OCI-LY7 (cell line): ENCODE results near the gene G3BP2. TPM values are rescaled to one million over a fixed set of nuclear protein-coding genes. Genes with fewer than 3 reads are reported as not detected.
A peak's percentile ranks its signal among the peaks of the same experiment; 100 is the strongest.

Experiments
- BruUV-seq: library from RNA; stranded (reverse); fragments of 400-500 nt; replicated peaks from 2 replicates; lab custom pipeline; 2021; lab: Mats Ljungman, UMichigan
- CTCF ChIA-PET: fragments of 300-600 bp; sonication (Branson Sonifier 250); formaldehyde crosslinking; loops from one replicate; lab custom pipeline; 2022; ENCODE audit warnings: antibody characterized with exemption; ENCODE audit not compliant: unreplicated experiment; lab: Charles Lee
- POLR2A ChIA-PET: fragments of 300-600 bp; sonication (Branson Sonifier 250); formaldehyde crosslinking; loops from one replicate; lab custom pipeline; 2022; ENCODE audit warnings: antibody characterized with exemption; lab: Charles Lee
- DNase-seq: peaks from one replicate; pipeline ENCODE4 v3.0.0-alpha.2; 2015; ENCODE audit warnings: low spot score
- H2AFZ ChIP-seq: fragments of 200-600 bp; sonication (generic), shearing (Covaris generic); 2 replicates; pipeline ENCODE4 v1.6.1; 2014; ENCODE audit warnings: mild to moderate bottlenecking, antibody characterized with exemption, low read length, moderate library complexity
- H3K27ac ChIP-seq: fragments of 200-600 bp; sonication (generic); 2 replicates; pipeline ENCODE4 v1.5.1; 2014; ENCODE audit warnings: mixed run types, low read depth, mild to moderate bottlenecking, moderate library complexity, low read length, inconsistent platforms; ENCODE audit not compliant: poor library complexity, severe bottlenecking
- H3K36me3 ChIP-seq: fragments of 200-600 bp; sonication (generic); 2 replicates; pipeline ENCODE4 v1.6.1; 2014; ENCODE audit warnings: mild to moderate bottlenecking, antibody characterized with exemption, low read length, moderate library complexity, mixed read lengths; ENCODE audit not compliant: insufficient read depth
- H3K4me1 ChIP-seq: fragments of 200-600 bp; sonication (generic); 2 replicates; pipeline ENCODE4 v1.5.1; 2014; ENCODE audit warnings: mild to moderate bottlenecking, low read length; ENCODE audit not compliant: insufficient read depth, poor library complexity, severe bottlenecking
- H3K4me2 ChIP-seq: fragments of 200-600 bp; sonication (generic); 2 replicates; pipeline ENCODE4 v1.6.1; 2014; ENCODE audit warnings: mild to moderate bottlenecking, low read length
- H3K4me3 ChIP-seq: fragments of 200-600 bp; sonication (generic); 2 replicates; pipeline ENCODE4 v1.5.1; 2014; ENCODE audit warnings: mild to moderate bottlenecking, low read depth, low read length; ENCODE audit not compliant: poor library complexity, severe bottlenecking
- H3K79me2 ChIP-seq: fragments of 200-600 bp; sonication (generic); 2 replicates; pipeline ENCODE4 v1.6.1; 2016; ENCODE audit warnings: low read depth, mild to moderate bottlenecking, low read length, moderate library complexity, mixed read lengths; ENCODE audit not compliant: insufficient read depth
- H3K9me2 ChIP-seq: fragments of 200-600 bp; sonication (generic); 2 replicates; pipeline ENCODE4 v1.6.1; 2016; ENCODE audit warnings: mild to moderate bottlenecking, low read length, mixed read lengths; ENCODE audit not compliant: insufficient read depth
- H3K9me3 ChIP-seq: fragments of 200-600 bp; sonication (generic); 2 replicates; pipeline ENCODE4 v1.6.1; 2014; ENCODE audit warnings: mild to moderate bottlenecking, mixed run types, low read length, mixed read lengths
- H4K20me1 ChIP-seq: fragments of 200-600 bp; sonication (generic); 2 replicates; pipeline ENCODE4 v1.6.1; 2014; ENCODE audit warnings: mild to moderate bottlenecking, antibody characterized with exemption, low read length, moderate library complexity, mixed read lengths; ENCODE audit not compliant: insufficient read depth
- EZH2phosphoT487 ChIP-seq: fragments of 200-600 bp; sonication (generic); IDR thresholded peaks from 2 replicates; pipeline ENCODE4 v1.6.1; 2018; ENCODE audit warnings: low read depth, borderline replicate concordance, mild to moderate bottlenecking, mixed run types, antibody characterized with exemption, low read length, moderate library complexity, mixed read lengths
- intact Hi-C: fragments of 100-400 bp; cut with micrococcal nuclease; formaldehyde crosslinking; loops from one replicate; pipeline ENCODE4 v1.10.0; 2022; ENCODE audit not compliant: unreplicated experiment
- total RNA-seq, 2 experiments: library from RNA; depleted of rRNA in 1 of 2; stranded (reverse); fragments of >200 nt in 1 of 2; shearing (Covaris generic) in 1 of 2; gene quantifications; 2 replicates each; pipeline ENCODE4 v1.2.3, GENCODE V29; 2014 to 2022
- TF ChIP-seq, protein P1 (sequence below): fragments of 200-600 bp; sonication (generic); conservative IDR thresholded peaks from 2 replicates; pipeline ENCODE4 v1.5.1; 2014; ENCODE audit warnings: mild to moderate bottlenecking, antibody characterized with exemption, low read length, moderate library complexity, mixed read lengths

Gene G3BP2
- total RNA-seq, 2 experiments from 2014 or later, result 56.7 to 147 TPM

DNA sequence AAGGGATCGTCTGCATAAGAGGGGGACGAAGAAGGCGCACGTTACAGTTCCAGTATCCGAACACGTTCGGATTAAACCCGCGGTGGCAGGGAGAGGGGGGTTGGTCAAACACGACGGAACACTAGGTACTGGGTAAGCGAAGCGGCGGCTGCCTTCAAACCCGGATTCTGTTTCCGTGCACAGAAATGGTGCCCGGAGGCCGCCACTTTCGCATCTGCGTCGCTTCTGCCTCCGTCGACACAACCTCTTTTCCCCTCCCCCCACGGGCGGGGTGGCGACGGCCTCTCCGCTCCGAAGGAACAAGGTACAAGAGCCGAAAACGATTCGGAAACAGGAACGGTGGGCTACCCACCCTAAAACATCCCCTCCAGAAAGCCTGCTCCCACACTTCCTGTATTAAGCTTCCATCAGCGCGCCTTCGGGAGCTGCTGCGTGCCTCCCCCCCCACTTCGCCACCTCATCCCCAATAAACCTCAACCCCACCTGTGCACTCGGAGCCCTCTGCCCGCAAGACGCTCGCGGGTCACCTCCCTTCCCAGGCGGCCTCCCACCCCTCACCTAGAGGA lies 667 bp downstream of the G3BP2 start:
- DNase-seq, result peak; percentile 85
- Histone ChIP-seq H3K4me2 (peak overlapping the region; percentile 99), H3K4me3 (peak overlapping the region; percentile 95), H4K20me1 (peaks cover 47% of the 10 kb centered on the region), H3K27ac (peak overlapping the region; percentile 87), H3K4me1 (peaks cover 43% of the 10 kb centered on the region), H3K9me3 (no peaks in the 10 kb centered on the region), H2AFZ (peak overlapping the region; percentile 38; the same call in 1 of the 2 replicates), H3K79me2 (peaks cover 62% of the 10 kb centered on the region), H3K36me3 (peaks cover 32% of the 10 kb centered on the region; the same call in 1 of the 2 replicates), H3K9me2 (no peaks in the 10 kb centered on the region)
- TF ChIP-seq EZH2phosphoT487, result no peak
- TF ChIP-seq, protein P1, sequence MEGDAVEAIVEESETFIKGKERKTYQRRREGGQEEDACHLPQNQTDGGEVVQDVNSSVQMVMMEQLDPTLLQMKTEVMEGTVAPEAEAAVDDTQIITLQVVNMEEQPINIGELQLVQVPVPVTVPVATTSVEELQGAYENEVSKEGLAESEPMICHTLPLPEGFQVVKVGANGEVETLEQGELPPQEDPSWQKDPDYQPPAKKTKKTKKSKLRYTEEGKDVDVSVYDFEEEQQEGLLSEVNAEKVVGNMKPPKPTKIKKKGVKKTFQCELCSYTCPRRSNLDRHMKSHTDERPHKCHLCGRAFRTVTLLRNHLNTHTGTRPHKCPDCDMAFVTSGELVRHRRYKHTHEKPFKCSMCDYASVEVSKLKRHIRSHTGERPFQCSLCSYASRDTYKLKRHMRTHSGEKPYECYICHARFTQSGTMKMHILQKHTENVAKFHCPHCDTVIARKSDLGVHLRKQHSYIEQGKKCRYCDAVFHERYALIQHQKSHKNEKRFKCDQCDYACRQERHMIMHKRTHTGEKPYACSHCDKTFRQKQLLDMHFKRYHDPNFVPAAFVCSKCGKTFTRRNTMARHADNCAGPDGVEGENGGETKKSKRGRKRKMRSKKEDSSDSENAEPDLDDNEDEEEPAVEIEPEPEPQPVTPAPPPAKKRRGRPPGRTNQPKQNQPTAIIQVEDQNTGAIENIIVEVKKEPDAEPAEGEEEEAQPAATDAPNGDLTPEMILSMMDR, result no peak
- ChIA-PET CTCF (no interaction called here), POLR2A (interaction anchor here (1.9 to 2.9 kb wide), 2 partner anchors 18 to 51 kb away, joined by 8 to 19 read pairs; partner anchors contain the start of gene USO1)
- intact Hi-C loops, result loop anchor here (1.0 to 2.0 kb wide), 2 partner anchors 52 to 158 kb away; partner anchors contain the start of genes RCHY1, THAP6 and USO1
- no TSS peak for BruUV-seq

DNA sequence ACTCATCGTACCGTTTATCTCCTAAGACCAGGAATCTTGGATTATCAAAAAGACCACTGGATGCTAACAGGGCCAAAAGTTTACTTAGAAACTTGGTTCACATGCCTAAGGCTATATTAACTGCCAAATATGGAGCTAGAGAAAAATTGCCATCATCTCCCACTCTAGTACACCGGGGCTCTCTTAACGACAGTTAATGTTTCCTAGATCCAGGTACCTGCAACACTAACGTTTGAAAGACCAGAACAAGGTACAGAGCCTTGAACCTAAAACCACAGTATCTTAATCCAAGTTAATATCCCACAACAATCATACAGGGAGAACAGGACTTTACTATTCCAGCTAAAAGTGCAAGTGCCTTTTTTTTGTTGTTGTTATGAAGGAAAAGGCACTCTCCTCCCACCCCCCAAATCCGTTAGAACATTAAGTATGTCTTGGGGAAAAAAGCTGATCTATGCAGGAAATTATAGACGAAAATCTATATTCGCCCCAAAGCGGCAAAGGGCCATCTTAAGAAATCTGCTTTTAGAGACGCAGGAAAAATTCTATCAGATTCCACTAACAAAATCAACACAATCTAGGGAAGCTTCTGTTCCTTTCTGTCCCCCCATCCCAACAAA lies 1.3 kb downstream of the G3BP2 start:
- no TSS peak for BruUV-seq
- H3K36me3 ChIP-seq, result peaks cover 32% of the 10 kb centered on the region; the same call in 1 of the 2 replicates
- intact Hi-C loops, result loop anchor here (2.0 kb wide), 1 partner anchor 157 kb away; the partner anchor contains the start of genes RCHY1 and THAP6
- peak overlapping the region; percentile 95 for H3K4me3 ChIP-seq
- peaks cover 68% of the 10 kb centered on the region for H3K79me2 ChIP-seq
- ChIA-PET POLR2A (interaction anchor here (1.3 to 2.9 kb wide), 4 partner anchors 16 to 54 kb away, joined by 3 to 19 read pairs (median 8); partner anchors contain the start of gene USO1), CTCF (no interaction called here)
- H3K4me1 ChIP-seq, result peaks cover 43% of the 10 kb centered on the region
- H3K4me2 ChIP-seq, result peak overlapping the region; percentile 99
- H2AFZ ChIP-seq, result no peak overlapping the region
- no peak for DNase-seq
- TF ChIP-seq, protein P1, result no peak
- no peak for TF ChIP-seq EZH2phosphoT487
- H3K9me2 ChIP-seq, result no peaks in the 10 kb centered on the region
- H4K20me1 ChIP-seq, result peaks cover 53% of the 10 kb centered on the region
- H3K9me3 ChIP-seq, result no peaks in the 10 kb centered on the region
- peak overlapping the region; percentile 87 for H3K27ac ChIP-seq
